Measurements from ENCODE around the gene TGFB1.
A peak's percentile ranks its signal among the peaks of the same experiment; 100 is the strongest.

The TGFB1 gene

DNA sequence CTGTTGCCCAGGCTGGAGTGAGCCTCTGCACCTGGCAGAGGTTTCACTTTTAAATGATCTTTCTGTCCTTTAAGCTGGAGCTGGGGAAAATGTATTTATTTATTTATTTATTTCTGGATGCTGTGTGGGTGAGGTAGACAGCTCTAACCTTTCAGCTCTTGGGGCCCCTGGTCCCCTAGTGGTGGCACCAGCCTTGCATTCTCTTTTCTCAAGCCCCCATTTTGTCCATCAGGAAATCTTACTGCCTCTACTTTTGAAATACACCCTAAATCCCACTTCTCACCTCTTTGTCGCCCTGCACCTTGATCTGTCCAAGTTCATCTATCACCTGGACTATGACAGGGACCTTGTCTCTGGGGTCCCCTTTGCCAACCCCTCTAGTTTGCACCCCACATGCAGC lies 12.4 kb upstream of the TGFB1 start:
- H3K27me3 Mint-ChIP-seq (ENCODE audit: low read depth, poor library complexity): no peaks in the 10 kb centered on the region
- peaks cover 7% of the 10 kb centered on the region for H3K36me3 Mint-ChIP-seq (ENCODE audit: low read depth)
- TF ChIP-seq, protein P1, sequence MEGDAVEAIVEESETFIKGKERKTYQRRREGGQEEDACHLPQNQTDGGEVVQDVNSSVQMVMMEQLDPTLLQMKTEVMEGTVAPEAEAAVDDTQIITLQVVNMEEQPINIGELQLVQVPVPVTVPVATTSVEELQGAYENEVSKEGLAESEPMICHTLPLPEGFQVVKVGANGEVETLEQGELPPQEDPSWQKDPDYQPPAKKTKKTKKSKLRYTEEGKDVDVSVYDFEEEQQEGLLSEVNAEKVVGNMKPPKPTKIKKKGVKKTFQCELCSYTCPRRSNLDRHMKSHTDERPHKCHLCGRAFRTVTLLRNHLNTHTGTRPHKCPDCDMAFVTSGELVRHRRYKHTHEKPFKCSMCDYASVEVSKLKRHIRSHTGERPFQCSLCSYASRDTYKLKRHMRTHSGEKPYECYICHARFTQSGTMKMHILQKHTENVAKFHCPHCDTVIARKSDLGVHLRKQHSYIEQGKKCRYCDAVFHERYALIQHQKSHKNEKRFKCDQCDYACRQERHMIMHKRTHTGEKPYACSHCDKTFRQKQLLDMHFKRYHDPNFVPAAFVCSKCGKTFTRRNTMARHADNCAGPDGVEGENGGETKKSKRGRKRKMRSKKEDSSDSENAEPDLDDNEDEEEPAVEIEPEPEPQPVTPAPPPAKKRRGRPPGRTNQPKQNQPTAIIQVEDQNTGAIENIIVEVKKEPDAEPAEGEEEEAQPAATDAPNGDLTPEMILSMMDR (IDR thresholded peaks at IDR 0.05): no peak
- no peaks in the 10 kb centered on the region for H3K9me3 Mint-ChIP-seq
- DNase-seq: no peak
- H3K27ac Mint-ChIP-seq: peak overlapping the region; percentile 18
- peak overlapping the region; percentile 68 for H3K4me3 Mint-ChIP-seq
- H3K4me1 Mint-ChIP-seq: peaks cover 19% of the 10 kb centered on the region

DNA sequence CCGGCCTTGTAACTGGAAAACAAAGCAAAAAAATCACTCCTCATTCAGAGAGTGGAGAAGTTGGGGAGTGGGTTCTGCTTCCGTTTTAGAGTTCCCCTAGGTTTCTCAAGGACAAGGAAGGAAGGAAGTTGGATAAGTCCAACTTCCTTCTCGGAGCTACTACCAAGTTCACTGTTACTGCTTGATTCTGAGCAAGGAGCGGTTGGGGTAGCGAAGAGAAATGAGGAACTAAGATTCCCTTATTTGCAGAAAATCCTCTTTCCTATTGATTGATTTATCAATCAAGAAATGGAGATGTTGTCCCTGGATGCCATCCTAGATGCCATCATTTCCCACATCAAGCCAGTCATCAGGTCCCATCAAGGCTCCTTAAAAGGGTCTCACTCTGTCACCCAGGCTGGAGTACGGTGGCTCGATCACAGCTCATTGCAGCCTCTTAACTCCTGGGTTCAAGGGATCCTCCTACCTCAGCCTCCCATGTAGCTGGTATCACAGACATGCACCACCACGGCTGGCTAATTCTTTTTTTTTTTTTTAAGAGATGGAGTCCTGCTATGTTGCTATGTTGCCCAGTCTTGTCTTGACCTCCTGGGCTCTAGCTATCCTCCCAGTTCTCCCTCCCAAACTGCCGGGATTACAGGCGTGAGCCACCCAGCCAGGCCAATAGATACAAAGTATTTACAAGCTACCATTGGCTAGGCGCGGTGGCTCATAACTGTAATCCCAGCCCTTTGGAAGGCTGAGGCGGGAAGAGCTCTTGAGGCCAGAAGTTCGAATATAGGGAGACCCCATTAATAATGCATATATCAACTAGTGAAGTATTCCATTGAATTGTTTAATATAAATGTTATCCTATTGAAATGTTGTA lies 11.0 kb upstream of the TGFB1 start:
- TF ChIP-seq, protein P1 (IDR thresholded peaks at IDR 0.05): no peak
- Mint-ChIP-seq H3K4me1 (peaks cover 19% of the 10 kb centered on the region), H3K27me3 (ENCODE audit: low read depth, poor library complexity) (no peaks in the 10 kb centered on the region), H3K27ac (peak overlapping the region; percentile 100), H3K9me3 (no peaks in the 10 kb centered on the region), H3K36me3 (ENCODE audit: low read depth) (peaks cover 5% of the 10 kb centered on the region), H3K4me3 (peak overlapping the region; percentile 96)
- DNase-seq: no peak

DNA sequence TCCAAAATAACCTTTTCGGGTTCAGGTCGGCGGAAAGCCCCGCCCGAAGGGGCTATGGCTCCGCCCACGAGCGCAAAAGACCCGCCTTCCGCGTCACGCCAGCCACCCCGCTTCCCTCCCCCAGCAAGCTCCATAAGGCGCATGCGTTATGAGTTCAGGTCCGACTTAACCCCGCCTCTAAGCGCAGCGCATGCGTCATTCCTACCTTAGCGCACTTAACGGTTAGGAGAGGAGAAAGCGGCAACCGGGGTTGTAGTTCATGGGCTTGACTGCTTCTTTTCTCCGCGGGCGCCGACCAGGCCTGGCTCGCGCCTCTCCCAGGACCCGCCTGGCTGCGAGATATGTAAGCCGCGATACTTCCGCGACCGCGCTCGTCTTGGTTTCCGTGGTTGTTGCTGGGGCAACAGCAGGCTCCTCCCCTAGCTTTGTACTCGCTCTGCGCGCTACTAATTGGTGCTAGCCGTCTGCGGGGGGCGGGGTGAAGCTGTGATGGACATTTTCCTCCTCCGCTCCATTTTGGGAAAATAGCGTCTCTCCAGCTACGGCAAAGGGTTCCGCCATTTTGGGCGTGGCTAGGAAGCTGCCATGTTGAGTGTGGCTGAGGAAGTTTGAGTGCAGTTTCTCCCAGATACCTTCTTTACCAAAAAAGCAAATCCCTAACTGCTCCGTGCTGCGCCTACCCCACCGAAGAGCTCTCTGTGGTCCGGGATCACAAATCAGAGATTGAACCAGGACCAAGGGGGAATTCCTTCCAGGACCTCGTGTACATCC lies 10.2 kb upstream of the TGFB1 start, which contains the start of gene B9D2:
B9D2 (minus strand) TSS at position 397 of the 771 bp plus-strand sequence. CDS start 630 bp downstream, outside the sequence.
- peak within 1 kb of the TSS; percentile 100 for H3K27ac Mint-ChIP-seq
- peak; percentile 97 for DNase-seq
- peak within 1 kb of the TSS; percentile 96 for H3K4me3 Mint-ChIP-seq
- peaks cover 5% of the 10 kb centered on the region for H3K36me3 Mint-ChIP-seq (ENCODE audit: low read depth)
- no peaks in the 10 kb centered on the region for H3K9me3 Mint-ChIP-seq
- H3K27me3 Mint-ChIP-seq (ENCODE audit: low read depth, poor library complexity): no peaks in the 10 kb centered on the region
- peaks cover 19% of the 10 kb centered on the region for H3K4me1 Mint-ChIP-seq
- TF ChIP-seq, protein P1 (IDR thresholded peaks at IDR 0.05): no peak

DNA sequence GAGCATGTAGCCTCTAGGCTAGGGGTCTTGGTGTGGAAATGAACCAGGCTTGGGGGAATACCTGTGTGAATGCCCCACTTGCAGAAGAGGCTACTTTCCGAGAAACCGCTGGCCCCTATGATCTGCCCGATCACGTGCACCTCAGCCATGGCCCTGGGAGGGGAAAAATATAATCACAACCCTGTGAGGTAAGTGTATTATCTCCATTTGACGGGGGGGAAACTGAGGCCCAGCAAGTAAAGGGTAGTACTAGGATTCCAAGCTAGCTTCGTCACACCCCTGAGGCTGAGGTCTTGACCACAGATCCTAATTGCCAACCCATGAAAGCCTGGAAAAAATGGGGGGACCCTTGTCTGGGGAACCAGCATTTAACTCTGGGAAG lies 9.6 kb upstream of the TGFB1 start:
- no peaks in the 10 kb centered on the region for H3K9me3 Mint-ChIP-seq
- H3K36me3 Mint-ChIP-seq (ENCODE audit: low read depth): peaks cover 5% of the 10 kb centered on the region

DNA sequence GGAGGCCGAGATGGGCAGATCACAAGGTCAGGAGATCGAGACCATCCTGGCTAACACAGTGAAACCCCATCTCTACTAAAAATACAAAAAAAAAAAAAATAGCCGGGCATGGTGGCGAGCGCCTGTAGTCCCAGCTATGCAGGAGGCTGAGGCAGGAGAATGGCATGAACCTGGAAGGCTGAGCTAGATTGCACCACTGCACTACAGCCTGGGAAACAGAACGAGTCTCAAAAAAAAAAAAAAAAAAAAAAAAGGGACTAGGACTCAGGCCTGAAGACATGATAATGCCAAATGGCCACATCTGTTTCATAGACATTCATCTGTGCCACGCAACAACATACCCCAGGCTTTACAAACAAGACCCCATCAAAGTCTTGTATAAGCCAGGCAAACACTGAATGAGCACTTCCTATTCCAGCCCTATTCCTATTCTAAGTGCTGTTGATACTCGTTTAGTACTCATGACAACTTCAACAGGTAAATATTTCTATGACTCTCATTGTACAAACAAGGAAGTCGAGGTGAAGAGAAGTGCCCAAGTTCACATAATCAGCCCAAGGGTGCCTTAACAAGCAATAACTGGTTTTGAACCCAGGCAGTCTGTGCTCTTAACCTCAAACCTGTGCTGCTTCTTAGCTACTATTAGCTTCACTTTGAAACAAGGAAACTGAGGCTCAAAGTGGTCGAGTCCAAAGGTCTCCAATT lies 8.6 kb upstream of the TGFB1 start:
- TF ChIP-seq, protein P1 (IDR thresholded peaks at IDR 0.05): no peak
- H3K36me3 Mint-ChIP-seq (ENCODE audit: low read depth): peaks cover 5% of the 10 kb centered on the region
- no peaks in the 10 kb centered on the region for H3K9me3 Mint-ChIP-seq
- no peaks in the 10 kb centered on the region for H3K27me3 Mint-ChIP-seq (ENCODE audit: low read depth, poor library complexity)
- no peak for DNase-seq
- H3K27ac Mint-ChIP-seq: no peak overlapping the region
- H3K4me1 Mint-ChIP-seq: peaks cover 19% of the 10 kb centered on the region
- H3K4me3 Mint-ChIP-seq: peak overlapping the region; percentile 96

More for the DNA sequence above, 9.6 kb upstream of the TGFB1 start:
- Mint-ChIP-seq H3K4me1 (peaks cover 19% of the 10 kb centered on the region), H3K4me3 (peak overlapping the region; percentile 96), H3K27me3 (ENCODE audit: low read depth, poor library complexity) (no peaks in the 10 kb centered on the region), H3K27ac (peak overlapping the region; percentile 100)
- no peak for DNase-seq
- TF ChIP-seq, protein P1 (IDR thresholded peaks at IDR 0.05): no peak

Measured in nephron progenitor cell (in vitro differentiated cells).